IMR-90 (cell line): ENCODE data around the gene B3GAT3. TPM values are rescaled to one million over a fixed set of nuclear protein-coding genes. Genes with fewer than 3 reads are reported as not detected.

Experiments
- ATAC-seq: fragments of 200-7000 bp; cut with Tn5 transposase; 2 replicates; pipeline ENCODE4 v1.9.1; 2020; ENCODE audit warnings: low read depth, mild to moderate bottlenecking, moderate library complexity
- BruUV-seq: library from RNA; stranded (reverse); fragments of 400-500 nt; replicated peaks from 2 replicates; lab custom pipeline; 2021; lab: Mats Ljungman, UMichigan
- CTCF ChIA-PET: fragments of 300-600 bp; formaldehyde crosslinking; extraction: SDS; loops from one replicate; lab custom pipeline; 2021; ENCODE audit warnings: antibody characterized with exemption; lab: Yijun Ruan, JAX
- POLR2A ChIA-PET: fragments of 300-600 bp; sonication (Branson Sonifier 250); formaldehyde crosslinking; loops from one replicate; lab custom pipeline; 2022; ENCODE audit warnings: antibody characterized with exemption; ENCODE audit not compliant: unreplicated experiment; lab: Charles Lee
- DNase-seq: peaks from one replicate; pipeline ENCODE4 v3.0.0; 2013
- H2AFZ ChIP-seq: replicated peaks from 2 replicates; pipeline ENCODE3; 2013; ENCODE audit warnings: low read length, mild to moderate bottlenecking; ENCODE audit not compliant: poor library complexity
- H2AK5ac ChIP-seq: 2 replicates; pipeline ENCODE4 v1.6.1; 2013; ENCODE audit warnings: low read depth, low read length, inconsistent platforms
- H2AK9ac ChIP-seq: replicated peaks from 2 replicates; pipeline ENCODE3; 2013; ENCODE audit warnings: mild to moderate bottlenecking, low read depth, low read length, moderate library complexity; ENCODE audit not compliant: poor library complexity
- H2BK120ac ChIP-seq: 2 replicates; pipeline ENCODE4 v1.6.1; 2013; ENCODE audit warnings: low read depth, low read length, inconsistent platforms
- H2BK15ac ChIP-seq: 3 replicates; pipeline ENCODE4 v1.6.1; 2013; ENCODE audit warnings: low read depth, low read length, inconsistent platforms
- H2BK20ac ChIP-seq: 2 replicates; pipeline ENCODE4 v1.6.1; 2013; ENCODE audit warnings: low read depth, mild to moderate bottlenecking, inconsistent platforms, low read length, moderate library complexity
- H2BK5ac ChIP-seq: 2 replicates; pipeline ENCODE4 v1.6.1; 2013; ENCODE audit warnings: mild to moderate bottlenecking, low read depth, low read length, inconsistent platforms; ENCODE audit not compliant: poor library complexity, severe bottlenecking
- H3K14ac ChIP-seq: replicated peaks from 2 replicates; pipeline ENCODE4 v1.6.1; 2013; ENCODE audit warnings: low read depth, low read length, inconsistent platforms
- H3K18ac ChIP-seq: 2 replicates; pipeline ENCODE4 v1.6.1; 2013; ENCODE audit warnings: low read depth, low read length, control low read depth
- H3K23ac ChIP-seq: 2 replicates; pipeline ENCODE4 v1.6.1; 2013; ENCODE audit warnings: low read depth, low read length, inconsistent platforms
- H3K27ac ChIP-seq: 2 replicates; pipeline ENCODE4 v1.5.1; 2013; ENCODE audit warnings: mild to moderate bottlenecking, control low read depth, low read length; ENCODE audit not compliant: insufficient read depth
- H3K27me3 ChIP-seq: 2 replicates; pipeline ENCODE4 v1.6.1; 2013; ENCODE audit warnings: low read length; ENCODE audit not compliant: control insufficient read depth, insufficient read depth
- H3K36me3 ChIP-seq: 2 replicates; pipeline ENCODE4 v1.6.1; 2013; ENCODE audit warnings: low read length, mixed read lengths; ENCODE audit not compliant: control insufficient read depth, insufficient read depth
- H3K4ac ChIP-seq: 2 replicates; pipeline ENCODE4 v1.6.1; 2013; ENCODE audit warnings: low read depth, low read length, inconsistent platforms
- H3K4me1 ChIP-seq: 2 replicates; pipeline ENCODE4 v1.6.1; 2013; ENCODE audit warnings: low read length, mixed read lengths; ENCODE audit not compliant: control insufficient read depth, insufficient read depth
- H3K4me2 ChIP-seq: 2 replicates; pipeline ENCODE4 v1.6.1; 2013; ENCODE audit warnings: low read depth, mild to moderate bottlenecking, control low read depth, low read length, moderate library complexity
- H3K4me3 ChIP-seq: 2 replicates; pipeline ENCODE4 v1.5.1; 2013; ENCODE audit warnings: low read depth, mild to moderate bottlenecking, control low read depth, low read length, moderate library complexity; ENCODE audit not compliant: insufficient read depth
- H3K56ac ChIP-seq: 2 replicates; pipeline ENCODE4 v1.6.1; 2013; ENCODE audit warnings: low read length, inconsistent platforms; ENCODE audit not compliant: insufficient read depth; ENCODE audit errors: extremely low read depth
- H3K79me1 ChIP-seq, 2 experiments: 2 replicates each; pipeline ENCODE4 v1.6.1; 2013; ENCODE audit warnings: low read length in 2 of 2, inconsistent platforms in 1 of 2, low read depth in 1 of 2
- H3K9ac ChIP-seq: 2 replicates; pipeline ENCODE4 v1.6.1; 2013; ENCODE audit warnings: low read depth, low read length, control low read depth
- H3K9me1 ChIP-seq: 2 replicates; pipeline ENCODE4 v1.6.1; 2013; ENCODE audit warnings: low read length, inconsistent platforms; ENCODE audit not compliant: insufficient read depth
- H3K9me3 ChIP-seq: 2 replicates; pipeline ENCODE4 v1.6.1; 2013; ENCODE audit warnings: low read length; ENCODE audit not compliant: control insufficient read depth, insufficient read depth
- H4K20me1 ChIP-seq: 2 replicates; pipeline ENCODE4 v1.6.1; 2013; ENCODE audit warnings: low read length, inconsistent platforms; ENCODE audit not compliant: insufficient read depth
- H4K5ac ChIP-seq: 2 replicates; pipeline ENCODE4 v1.6.1; 2013; ENCODE audit warnings: mild to moderate bottlenecking, low read depth, low read length, control low read depth
- H4K8ac ChIP-seq, 2 experiments: 2 replicates each; pipeline ENCODE4 v1.6.1; 2013; ENCODE audit warnings: low read depth in 2 of 2, low read length in 2 of 2, control low read depth in 1 of 2, inconsistent platforms in 1 of 2
- H4K91ac ChIP-seq: 2 replicates; pipeline ENCODE4 v1.6.1; 2013; ENCODE audit warnings: low read depth, low read length, inconsistent platforms; ENCODE audit not compliant: insufficient read depth
- FOS ChIP-seq: fragments of 150-350 bp; IDR thresholded peaks from 2 replicates; pipeline ENCODE4 v1.6.1; 2016; ENCODE audit warnings: low read depth, low read length
- MXI1 ChIP-seq: IDR thresholded peaks from 2 replicates; pipeline ENCODE4 v1.6.1; 2012; ENCODE audit warnings: low read depth, mild to moderate bottlenecking, low read length, moderate library complexity, borderline replicate concordance
- WGBS, 2 experiments: methylation state at CpG; one replicate each; pipeline versions ENCODE4 v1.1.5 to v1.1.7; 2013; ENCODE audit warnings: missing lambda C conversion rate in 2 of 2; ENCODE audit not compliant: insufficient read length in 1 of 2; ENCODE audit errors: extremely low coverage in 2 of 2; 5-methylcytosine and 5-hydroxymethylcytosine counted together
- dilution Hi-C: fragments of 300-500 bp; cut with HindIII; formaldehyde crosslinking; loops from one replicate; pipeline ENCODE4 v1.14.3; 2018; ENCODE audit warnings: low sequenced_read_pairs; ENCODE audit not compliant: unreplicated experiment
- in situ Hi-C: fragments of 300-500 bp; cut with MboI; formaldehyde crosslinking; loops from 3 replicates; pipeline ENCODE4 v1.14.3; 2019; ENCODE audit warnings: low sequenced_read_pairs, inconsistent platforms, mixed read lengths
- intact Hi-C: fragments of 100-400 bp; cut with micrococcal nuclease; formaldehyde crosslinking; loops from 2 replicates; pipeline ENCODE4 v1.10.0; 2022
- polyA plus RNA-seq, 3 experiments: library from polyadenylated mRNA; depleted of rRNA; stranded (reverse); fragments of >200 nt; gene quantifications; 2 replicates each; pipeline ENCODE4 v1.2.3, GENCODE V29; 2012; ENCODE audit warnings: low replicate concordance in 1 of 3
- total RNA-seq: library from RNA; depleted of rRNA; stranded (reverse); fragments of >200 nt; gene quantifications from 2 replicates; pipeline ENCODE4 v1.2.3, GENCODE V29; 2012

Gene B3GAT3
- total and polyA plus RNA-seq, 2 of the 4 experiments (the other 2 are of a cell fraction), result 10.4 to 38.4 TPM

GRCh38 chr11:62646825-62647608, 25.2 kb upstream of the B3GAT3 start:
- ATAC-seq, result no peak
- Histone ChIP-seq H2AK5ac (no peak overlapping the region), H2AFZ (no peak overlapping the region), H3K36me3 (peaks cover 36% of the 10 kb centered on the region), H3K4me3 (no peak overlapping the region), H3K18ac (no peak overlapping the region), H3K23ac (no peak overlapping the region), H3K56ac (no peak overlapping the region), H3K27ac (no peak overlapping the region), H2BK5ac (no peak overlapping the region), H2BK15ac (no peak overlapping the region), H2BK120ac (no peak overlapping the region), H3K79me1 (peaks cover 5 to 54% of the 10 kb centered on the region in 2 experiments), H3K14ac (no peak overlapping the region), H4K20me1 (peaks cover 17% of the 10 kb centered on the region), H3K4me2 (peak overlapping the region; percentile 44), H4K8ac (no peak overlapping the region; a peak in 1 of 4 replicates), H3K9me3 (no peaks in the 10 kb centered on the region), H4K91ac (no peak overlapping the region), H2AK9ac (no peak overlapping the region), H2BK20ac (no peak overlapping the region), H3K9ac (no peak overlapping the region), H3K9me1 (peaks cover 7% of the 10 kb centered on the region; the same call in 1 of the 2 replicates), H4K5ac (no peak overlapping the region), H3K27me3 (no peaks in the 10 kb centered on the region), H3K4me1 (peaks cover 6% of the 10 kb centered on the region; the same call in 1 of the 2 replicates), H3K4ac (no peak overlapping the region)
- TF ChIP-seq MXI1 (peak; percentile 94; the same call in 1 of the 2 replicates), FOS (no peak)
- intact Hi-C loops, result no loop called here
- POLR2A ChIA-PET, result interaction anchor here (0.8 kb wide), 1 partner anchor 73 kb away, joined by 3 read pairs; the partner anchor contains the start of gene EEF1G
- WGBS, 2 experiments, result 77% methylated on average over 8 of the region's 32 CpGs; no CpG with 5 or more reads in 1 of the 2 experiments
- dilution Hi-C loops, result no loop called here
- in situ Hi-C loops, result no loop called here
- DNase-seq, result no peak
- CTCF ChIA-PET, result no interaction called here
- no TSS peak for BruUV-seq
